Body of pancreas (tissue), 4 donors: ENCODE results near the gene PAPOLA.

Source experiments
- POLR2A ChIP-seq, 3 donors: fragments of 450-650 bp; IDR thresholded peaks; one replicate each; pipeline ENCODE4 v1.6.1; 2016; ENCODE audit warnings: antibody characterized with exemption in 3 of 3, mild to moderate bottlenecking in 2 of 3
- TF ChIP-seq, protein P1 (sequence below), 7 experiments: fragments of 450-650 bp in 4 of 7; fragments of 200-600 bp in 3 of 7; sonication (generic) in 3 of 7; IDR thresholded peaks; one replicate each; pipeline ENCODE4 v1.5.1; 2016 to 2019; ENCODE audit warnings: antibody characterized with exemption in 7 of 7

- TF ChIP-seq, protein P1, sequence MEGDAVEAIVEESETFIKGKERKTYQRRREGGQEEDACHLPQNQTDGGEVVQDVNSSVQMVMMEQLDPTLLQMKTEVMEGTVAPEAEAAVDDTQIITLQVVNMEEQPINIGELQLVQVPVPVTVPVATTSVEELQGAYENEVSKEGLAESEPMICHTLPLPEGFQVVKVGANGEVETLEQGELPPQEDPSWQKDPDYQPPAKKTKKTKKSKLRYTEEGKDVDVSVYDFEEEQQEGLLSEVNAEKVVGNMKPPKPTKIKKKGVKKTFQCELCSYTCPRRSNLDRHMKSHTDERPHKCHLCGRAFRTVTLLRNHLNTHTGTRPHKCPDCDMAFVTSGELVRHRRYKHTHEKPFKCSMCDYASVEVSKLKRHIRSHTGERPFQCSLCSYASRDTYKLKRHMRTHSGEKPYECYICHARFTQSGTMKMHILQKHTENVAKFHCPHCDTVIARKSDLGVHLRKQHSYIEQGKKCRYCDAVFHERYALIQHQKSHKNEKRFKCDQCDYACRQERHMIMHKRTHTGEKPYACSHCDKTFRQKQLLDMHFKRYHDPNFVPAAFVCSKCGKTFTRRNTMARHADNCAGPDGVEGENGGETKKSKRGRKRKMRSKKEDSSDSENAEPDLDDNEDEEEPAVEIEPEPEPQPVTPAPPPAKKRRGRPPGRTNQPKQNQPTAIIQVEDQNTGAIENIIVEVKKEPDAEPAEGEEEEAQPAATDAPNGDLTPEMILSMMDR (IDR thresholded peaks at IDR 0.05), result no peak
- TF ChIP-seq POLR2A (IDR thresholded peaks at IDR 0.05), result no peak
Observed at GRCh38 chr14:96614481-96614881, 112.3 kb downstream of the PAPOLA start.
